UCSD-AML1 (cell line): ENCODE measurements around the gene ZSWIM6.

Source experiments
- DNase-seq: peaks from one replicate; lab custom pipeline; 2025; ENCODE audit not compliant: unreplicated experiment; lab: John Stamatoyannopoulos, UW

Gene ZSWIM6

DNA sequence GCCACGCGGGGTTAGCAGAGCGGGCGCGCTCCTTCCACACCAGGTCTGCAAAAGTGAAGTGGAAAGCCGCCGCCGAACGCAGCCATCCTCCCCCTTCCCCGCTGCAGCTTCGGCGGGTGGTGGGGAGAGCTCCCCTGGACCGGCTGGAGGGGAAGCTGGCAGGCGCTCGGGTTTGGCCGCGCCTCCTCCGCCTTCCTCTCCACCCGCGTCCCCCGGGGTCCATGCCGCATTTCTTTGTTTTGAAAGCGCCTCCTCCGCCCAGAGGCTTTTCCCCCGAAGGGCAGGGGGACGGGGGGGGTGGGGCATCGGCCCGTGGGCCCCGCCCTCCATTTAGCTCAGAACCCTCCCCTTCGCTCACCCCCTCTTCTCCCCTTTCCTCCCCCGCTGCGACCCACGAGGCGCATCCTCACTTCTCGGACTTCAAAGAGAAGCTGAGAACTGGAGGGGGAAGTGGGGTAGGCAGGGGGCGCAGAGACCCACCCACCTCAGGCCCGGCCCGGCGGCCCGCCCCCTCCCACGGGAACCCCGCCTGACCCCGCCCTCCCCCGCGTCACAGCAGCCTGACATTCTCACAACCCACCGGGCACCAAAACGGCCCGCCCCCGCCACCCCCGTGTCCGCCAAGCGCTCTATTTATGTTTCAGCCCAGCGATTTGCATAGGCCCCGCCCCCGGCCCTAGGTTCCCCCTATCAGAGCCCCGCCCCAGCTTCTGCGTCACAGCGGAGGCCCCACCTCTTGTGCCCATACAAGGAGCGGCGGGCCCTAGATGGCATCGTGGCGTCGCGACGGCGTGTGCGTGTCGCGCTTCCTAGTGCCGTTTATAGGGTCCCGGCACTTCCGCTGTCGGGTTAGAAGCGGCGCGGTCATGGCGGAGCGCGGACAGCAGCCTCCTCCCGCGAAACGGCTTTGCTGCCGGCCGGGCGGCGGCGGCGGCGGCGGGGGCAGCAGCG lies at the start of gene ZSWIM6:
Gene ZSWIM6 (plus strand): TSS at position 852 of the 951 bp plus-strand sequence. CDS start 15 bp downstream, at position 867.
- DNase-seq, result peak; percentile 99

GRCh38 chr5:61283471-61283870 lies 48.6 kb upstream of the ZSWIM6 start:
- no peak for DNase-seq

DNA sequence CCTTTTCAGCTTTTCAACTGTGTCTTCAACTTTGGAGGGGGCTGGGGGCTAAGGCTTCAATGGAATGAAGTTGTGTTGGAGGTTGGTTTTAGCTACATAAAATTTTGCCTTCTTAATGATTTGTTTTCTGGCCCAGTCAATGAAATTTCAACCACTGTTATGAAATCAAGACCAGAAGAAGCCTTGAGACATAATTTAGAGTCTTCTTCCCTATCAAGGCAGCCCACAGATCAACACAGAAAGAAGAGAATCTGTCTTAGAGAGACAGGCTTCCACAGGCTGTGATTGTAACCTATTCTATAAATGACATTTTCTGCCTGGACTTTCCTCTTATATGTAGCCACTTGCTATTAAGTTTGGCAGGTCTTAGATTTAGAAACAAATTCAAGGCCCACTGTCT lies 46.5 kb upstream of the ZSWIM6 start:
- DNase-seq, result no peak

GRCh38 chr5:61286446-61287132 lies 45.5 kb upstream of the ZSWIM6 start:
- DNase-seq, result no peak

- DNase-seq, result no peak
Measured at GRCh38 chr5:61287474-61287873, 44.6 kb upstream of the ZSWIM6 start.

GRCh38 chr5:61289241-61289640 lies 42.8 kb upstream of the ZSWIM6 start:
- no peak for DNase-seq

- no peak for DNase-seq
Measured at GRCh38 chr5:61289669-61290306, 42.3 kb upstream of the ZSWIM6 start.

- DNase-seq, result no peak
Measured at GRCh38 chr5:61290791-61291210, 41.3 kb upstream of the ZSWIM6 start.

- DNase-seq, result no peak
Measured at GRCh38 chr5:61292062-61292657, 39.9 kb upstream of the ZSWIM6 start.

- DNase-seq, result no peak
Measured at GRCh38 chr5:61293071-61293470, 39.0 kb upstream of the ZSWIM6 start.

- DNase-seq, result no peak
Measured at GRCh38 chr5:61293873-61294272, 38.2 kb upstream of the ZSWIM6 start.

GRCh38 chr5:61295365-61295764 lies 36.7 kb upstream of the ZSWIM6 start:
- DNase-seq, result no peak

- DNase-seq, result no peak
Measured at GRCh38 chr5:61298066-61298465, 34.0 kb upstream of the ZSWIM6 start.

- DNase-seq, result no peak
Measured at GRCh38 chr5:61298580-61298979, 33.5 kb upstream of the ZSWIM6 start.

- no peak for DNase-seq
Measured at GRCh38 chr5:61299261-61299681, 32.8 kb upstream of the ZSWIM6 start.

DNA sequence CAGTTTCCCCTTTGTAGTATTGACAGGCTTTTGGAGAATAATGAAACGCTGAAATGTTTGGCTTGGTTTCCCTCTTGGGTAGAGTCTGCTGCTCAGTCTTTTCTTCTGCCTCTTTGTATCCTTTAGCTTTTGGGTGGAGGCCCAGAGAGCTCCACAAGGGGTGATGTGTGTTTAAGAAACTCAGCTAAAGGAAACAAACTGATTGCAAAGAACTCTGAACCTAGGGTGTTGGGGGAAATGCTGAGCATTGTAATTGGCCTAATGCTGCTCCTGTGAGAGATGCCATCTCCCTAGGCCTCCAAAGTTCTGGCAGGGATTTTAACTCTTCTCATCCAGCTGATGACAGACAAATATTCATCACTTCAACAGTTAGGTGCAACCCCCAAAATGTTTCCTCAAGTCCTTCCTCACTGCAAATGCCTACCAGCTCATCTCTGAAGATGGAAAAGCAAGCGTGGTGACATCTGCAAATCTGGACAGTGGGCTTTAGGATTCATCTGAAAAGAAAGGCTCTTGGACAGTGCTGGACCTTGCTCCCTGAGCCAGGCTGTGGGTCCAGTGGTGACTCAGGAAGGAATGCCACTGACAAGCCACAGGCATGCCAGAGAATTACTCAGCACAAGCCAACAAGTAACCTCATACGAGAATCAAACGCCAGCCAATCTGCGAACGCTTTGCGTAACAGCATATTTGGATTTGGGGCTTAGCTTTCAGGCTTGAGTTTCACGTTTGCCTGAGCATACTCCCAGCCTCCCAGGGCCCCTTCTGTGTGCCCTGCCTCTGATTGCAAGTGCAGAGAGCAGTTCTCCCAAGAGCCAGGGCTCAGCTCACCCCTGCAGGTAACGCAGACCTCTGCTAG lies 30.5 kb upstream of the ZSWIM6 start:
- no peak for DNase-seq

DNA sequence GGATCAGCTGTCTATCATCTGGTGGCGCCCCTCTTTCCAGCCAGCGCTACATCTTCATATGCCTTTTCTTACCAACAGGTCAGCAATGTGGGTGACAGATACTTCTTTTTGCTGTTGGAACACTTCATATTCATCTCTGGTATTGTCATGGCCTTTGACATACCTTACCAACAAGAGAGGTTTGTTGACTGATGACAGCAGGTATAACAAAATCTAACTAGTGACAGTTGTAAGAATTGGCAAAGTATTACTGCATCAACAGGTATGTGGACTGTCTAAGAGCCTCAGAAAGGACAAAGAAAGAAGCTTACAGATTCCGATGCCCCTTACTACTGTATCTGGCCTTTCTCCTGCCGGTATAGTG lies 29.9 kb upstream of the ZSWIM6 start:
- no peak for DNase-seq

DNA sequence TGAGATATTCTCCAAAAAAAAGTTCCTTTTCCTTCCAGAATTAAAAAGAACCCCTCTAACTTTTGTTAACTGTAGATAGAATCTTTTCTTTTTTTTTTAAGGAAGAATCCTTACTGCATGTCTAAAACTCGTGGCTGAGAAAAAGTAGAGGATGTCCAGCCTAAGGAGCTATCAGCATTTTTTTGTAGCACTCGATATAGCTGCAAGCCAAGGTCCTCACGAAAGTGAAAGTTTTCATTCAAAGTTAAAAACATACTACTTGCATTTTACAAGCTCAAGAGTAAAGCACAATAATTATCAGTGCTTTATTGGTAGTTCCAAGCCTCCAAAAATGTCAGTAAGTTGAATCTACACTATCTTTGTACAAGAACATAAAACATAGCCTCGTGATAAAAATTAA lies 28.7 kb upstream of the ZSWIM6 start:
- no peak for DNase-seq

GRCh38 chr5:61304590-61305381 lies 27.3 kb upstream of the ZSWIM6 start:
- no peak for DNase-seq
